ENCODE results near the gene WRAP53. TPM values are rescaled to one million over a fixed set of nuclear protein-coding genes. Genes with fewer than 3 reads are reported as not detected.

The WRAP53 gene
- total and polyA plus RNA-seq, 2 of the 13 experiments (the other 11 are each of a cell fraction or from before 2014, with no cell fraction given): 7.0 to 19.5 TPM

DNA sequence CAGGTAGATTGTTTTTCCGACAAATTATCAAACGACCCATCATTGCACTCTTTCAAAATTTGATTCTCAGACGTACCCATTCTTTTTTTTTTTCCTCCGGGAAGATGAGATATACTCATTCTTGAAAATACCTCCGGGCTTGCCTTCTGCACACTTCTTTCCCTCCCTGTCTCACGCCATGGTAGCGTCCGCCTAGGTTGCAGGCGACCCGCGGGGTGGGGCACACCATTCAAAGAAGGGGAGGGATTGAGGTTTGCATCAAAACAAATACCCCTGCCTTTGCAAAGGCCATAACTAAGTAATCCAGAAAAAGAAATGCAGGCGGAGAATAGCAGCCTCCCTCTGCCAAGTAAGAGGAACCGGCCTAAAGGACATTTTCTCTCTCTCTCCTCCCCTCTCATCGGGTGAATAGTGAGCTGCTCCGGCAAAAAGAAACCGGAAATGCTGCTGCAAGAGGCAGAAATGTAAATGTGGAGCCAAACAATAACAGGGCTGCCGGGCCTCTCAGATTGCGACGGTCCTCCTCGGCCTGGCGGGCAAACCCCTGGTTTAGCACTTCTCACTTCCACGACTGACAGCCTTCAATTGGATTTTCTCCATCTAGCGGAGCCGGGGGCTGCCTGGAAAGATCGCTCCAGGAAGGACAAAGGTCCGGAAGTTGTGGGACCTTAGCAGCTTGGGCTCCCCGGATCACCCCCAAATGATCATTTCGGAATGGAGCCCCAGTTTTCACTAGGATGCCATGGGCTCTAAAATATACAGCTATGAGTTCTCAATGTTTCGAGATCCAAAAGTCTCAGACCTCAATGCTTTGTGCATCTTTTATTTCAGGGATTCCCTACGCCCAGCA lies 1.8 kb upstream of the WRAP53 start (continued):
- TF ChIP-seq, protein P1, sequence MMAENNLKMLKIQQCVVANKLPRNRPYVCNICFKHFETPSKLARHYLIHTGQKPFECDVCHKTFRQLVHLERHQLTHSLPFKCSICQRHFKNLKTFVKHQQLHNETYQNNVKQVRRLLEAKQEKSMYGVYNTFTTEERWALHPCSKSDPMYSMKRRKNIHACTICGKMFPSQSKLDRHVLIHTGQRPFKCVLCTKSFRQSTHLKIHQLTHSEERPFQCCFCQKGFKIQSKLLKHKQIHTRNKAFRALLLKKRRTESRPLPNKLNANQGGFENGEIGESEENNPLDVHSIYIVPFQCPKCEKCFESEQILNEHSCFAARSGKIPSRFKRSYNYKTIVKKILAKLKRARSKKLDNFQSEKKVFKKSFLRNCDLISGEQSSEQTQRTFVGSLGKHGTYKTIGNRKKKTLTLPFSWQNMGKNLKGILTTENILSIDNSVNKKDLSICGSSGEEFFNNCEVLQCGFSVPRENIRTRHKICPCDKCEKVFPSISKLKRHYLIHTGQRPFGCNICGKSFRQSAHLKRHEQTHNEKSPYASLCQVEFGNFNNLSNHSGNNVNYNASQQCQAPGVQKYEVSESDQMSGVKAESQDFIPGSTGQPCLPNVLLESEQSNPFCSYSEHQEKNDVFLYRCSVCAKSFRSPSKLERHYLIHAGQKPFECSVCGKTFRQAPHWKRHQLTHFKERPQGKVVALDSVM (CRISPR knock-in tag; IDR thresholded peaks at IDR 0.05): no peak
- TF ChIP-seq ZNF468 (CRISPR knock-in tag; IDR thresholded peaks at IDR 0.05): no peak
- TF ChIP-seq NFIC (IDR thresholded peaks at IDR 0.05; ENCODE audit: low read length): peak; percentile 71; the same call in 1 of the 2 replicates
- TF ChIP-seq ZNF878 (CRISPR knock-in tag; IDR thresholded peaks at IDR 0.05): no peak
- TF ChIP-seq BORCS8-MEF2B (CRISPR knock-in tag; IDR thresholded peaks at IDR 0.05): no peak
- no peak for TF ChIP-seq BCL3 (CRISPR knock-in tag; IDR thresholded peaks at IDR 0.05)
- no peak for TF ChIP-seq TCF12 (IDR thresholded peaks at IDR 0.05)
- no peak for TF ChIP-seq TCF12 (CRISPR knock-in tag; IDR thresholded peaks at IDR 0.05)
- TF ChIP-seq ARHGAP35 (CRISPR knock-in tag; IDR thresholded peaks at IDR 0.05; ENCODE audit: borderline replicate concordance): no peak
- TF ChIP-seq CHD2 (IDR thresholded peaks at IDR 0.05; ENCODE audit: low read depth, low read length): no peak
- TF ChIP-seq CEBPZ (IDR thresholded peaks at IDR 0.05; ENCODE audit: low read length): no peak
- TF ChIP-seq, protein P2, sequence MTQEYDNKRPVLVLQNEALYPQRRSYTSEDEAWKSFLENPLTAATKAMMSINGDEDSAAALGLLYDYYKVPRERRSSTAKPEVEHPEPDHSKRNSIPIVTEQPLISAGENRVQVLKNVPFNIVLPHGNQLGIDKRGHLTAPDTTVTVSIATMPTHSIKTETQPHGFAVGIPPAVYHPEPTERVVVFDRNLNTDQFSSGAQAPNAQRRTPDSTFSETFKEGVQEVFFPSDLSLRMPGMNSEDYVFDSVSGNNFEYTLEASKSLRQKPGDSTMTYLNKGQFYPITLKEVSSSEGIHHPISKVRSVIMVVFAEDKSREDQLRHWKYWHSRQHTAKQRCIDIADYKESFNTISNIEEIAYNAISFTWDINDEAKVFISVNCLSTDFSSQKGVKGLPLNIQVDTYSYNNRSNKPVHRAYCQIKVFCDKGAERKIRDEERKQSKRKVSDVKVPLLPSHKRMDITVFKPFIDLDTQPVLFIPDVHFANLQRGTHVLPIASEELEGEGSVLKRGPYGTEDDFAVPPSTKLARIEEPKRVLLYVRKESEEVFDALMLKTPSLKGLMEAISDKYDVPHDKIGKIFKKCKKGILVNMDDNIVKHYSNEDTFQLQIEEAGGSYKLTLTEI (CRISPR knock-in tag; conservative IDR thresholded peaks at IDR 0.05): no peak
- no peak for TF ChIP-seq SP5 (CRISPR knock-in tag; IDR thresholded peaks at IDR 0.05; ENCODE audit: borderline replicate concordance, low read depth)
- no peak for TF ChIP-seq NR3C1 (CRISPR knock-in tag; IDR thresholded peaks at IDR 0.05)
